ENCODE results near the gene RHPN2.
"Not testable (repeated sequence)": the region's sequence is repeated elsewhere in the genome, so short reads cannot be mapped to it uniquely, and the experiment has no call there.

Gene RHPN2

GRCh38 chr19:33000910-33001309 lies 63.8 kb downstream of the RHPN2 start:
- WGBS (ENCODE audit: insufficient coverage, insufficient read length), result no CpG with 5 or more reads among the region's 4 CpGs

GRCh38 chr19:33000510-33000909 lies 64.2 kb downstream of the RHPN2 start:
- H3K27me3 ChIP-seq (ENCODE audit: control insufficient read depth, insufficient read depth, low read length), result no peaks in the 10 kb centered on the region
- H3K9me3 ChIP-seq (ENCODE audit: control insufficient read depth, insufficient read depth, low read length), result no peaks in the 10 kb centered on the region
- WGBS (ENCODE audit: insufficient coverage, insufficient read length), result no CpG with 5 or more reads among the region's 8 CpGs
- no peak for DNase-seq (ENCODE audit: low read depth, low spot score)
- H3K4me3 ChIP-seq (ENCODE audit: low read length), result no peak overlapping the region
- H3K36me3 ChIP-seq (ENCODE audit: control insufficient read depth, insufficient read depth, low read length), result peaks cover 11% of the 10 kb centered on the region
- no peak overlapping the region for H3K27ac ChIP-seq (ENCODE audit: low read length)
- H3K4me1 ChIP-seq (ENCODE audit: control insufficient read depth, insufficient read depth, low read length), result no peaks in the 10 kb centered on the region

More at GRCh38 chr19:33000910-33001309, 63.8 kb downstream of the RHPN2 start:
- Histone ChIP-seq H3K4me3 (ENCODE audit: low read length) (no peak overlapping the region), H3K4me1 (ENCODE audit: control insufficient read depth, insufficient read depth, low read length) (no peaks in the 10 kb centered on the region), H3K9me3 (ENCODE audit: control insufficient read depth, insufficient read depth, low read length) (no peaks in the 10 kb centered on the region), H3K27me3 (ENCODE audit: control insufficient read depth, insufficient read depth, low read length) (no peaks in the 10 kb centered on the region), H3K27ac (ENCODE audit: low read length) (no peak overlapping the region), H3K36me3 (ENCODE audit: control insufficient read depth, insufficient read depth, low read length) (peaks cover 11% of the 10 kb centered on the region)
- DNase-seq (ENCODE audit: low read depth, low spot score), result no peak

GRCh38 chr19:32998722-32999121 lies 66.0 kb downstream of the RHPN2 start:
- WGBS (ENCODE audit: insufficient coverage, insufficient read length), result no CpG with 5 or more reads among the region's 3 CpGs
- H3K4me1 ChIP-seq (ENCODE audit: control insufficient read depth, insufficient read depth, low read length), result no peaks in the 10 kb centered on the region
- no peaks in the 10 kb centered on the region for H3K9me3 ChIP-seq (ENCODE audit: control insufficient read depth, insufficient read depth, low read length)
- H3K27ac ChIP-seq (ENCODE audit: low read length), result no peak overlapping the region
- no peak for DNase-seq (ENCODE audit: low read depth, low spot score)
- no peak overlapping the region for H3K4me3 ChIP-seq (ENCODE audit: low read length)
- peaks cover 11% of the 10 kb centered on the region for H3K36me3 ChIP-seq (ENCODE audit: control insufficient read depth, insufficient read depth, low read length)
- no peaks in the 10 kb centered on the region for H3K27me3 ChIP-seq (ENCODE audit: control insufficient read depth, insufficient read depth, low read length)

GRCh38 chr19:32997716-32998355 lies 66.9 kb downstream of the RHPN2 start:
- Histone ChIP-seq H3K27me3 (ENCODE audit: control insufficient read depth, insufficient read depth, low read length) (no peaks in the 10 kb centered on the region), H3K4me1 (ENCODE audit: control insufficient read depth, insufficient read depth, low read length) (no peaks in the 10 kb centered on the region), H3K27ac (ENCODE audit: low read length) (no peak overlapping the region), H3K36me3 (ENCODE audit: control insufficient read depth, insufficient read depth, low read length) (peaks cover 11% of the 10 kb centered on the region), H3K4me3 (ENCODE audit: low read length) (no peak overlapping the region; the same call in 1 of the 2 replicates), H3K9me3 (ENCODE audit: control insufficient read depth, insufficient read depth, low read length) (no peaks in the 10 kb centered on the region)
- WGBS (ENCODE audit: insufficient coverage, insufficient read length), result no CpG with 5 or more reads among the region's 14 CpGs
- DNase-seq (ENCODE audit: low read depth, low spot score), result no peak

GRCh38 chr19:32997061-32997464 lies 67.6 kb downstream of the RHPN2 start:
- DNase-seq (ENCODE audit: low read depth, low spot score); H3K9me3 ChIP-seq (ENCODE audit: control insufficient read depth, insufficient read depth, low read length); H3K36me3 ChIP-seq (ENCODE audit: control insufficient read depth, insufficient read depth, low read length); H3K27me3 ChIP-seq (ENCODE audit: control insufficient read depth, insufficient read depth, low read length); H3K27ac ChIP-seq (ENCODE audit: low read length); H3K4me1 ChIP-seq (ENCODE audit: control insufficient read depth, insufficient read depth, low read length); H3K4me3 ChIP-seq (ENCODE audit: low read length): not testable (repeated sequence)
- WGBS (ENCODE audit: insufficient coverage, insufficient read length), result no CpG with 5 or more reads among the region's 7 CpGs

- H3K4me3 ChIP-seq (ENCODE audit: low read length); H3K4me1 ChIP-seq (ENCODE audit: control insufficient read depth, insufficient read depth, low read length); H3K36me3 ChIP-seq (ENCODE audit: control insufficient read depth, insufficient read depth, low read length); DNase-seq (ENCODE audit: low read depth, low spot score); H3K27ac ChIP-seq (ENCODE audit: low read length); H3K27me3 ChIP-seq (ENCODE audit: control insufficient read depth, insufficient read depth, low read length); H3K9me3 ChIP-seq (ENCODE audit: control insufficient read depth, insufficient read depth, low read length): not testable (repeated sequence)
- WGBS (ENCODE audit: insufficient coverage, insufficient read length), result no CpG with 5 or more reads among the region's 17 CpGs
Observed at GRCh38 chr19:32995966-32996365, 68.7 kb downstream of the RHPN2 start.

GRCh38 chr19:32988724-32989123 lies 76.0 kb downstream of the RHPN2 start:
- Histone ChIP-seq H3K27me3 (ENCODE audit: control insufficient read depth, insufficient read depth, low read length) (no peaks in the 10 kb centered on the region), H3K4me3 (ENCODE audit: low read length) (no peak overlapping the region), H3K36me3 (ENCODE audit: control insufficient read depth, insufficient read depth, low read length) (peaks cover 3% of the 10 kb centered on the region; the same call in 1 of the 2 replicates), H3K27ac (ENCODE audit: low read length) (no peak overlapping the region), H3K4me1 (ENCODE audit: control insufficient read depth, insufficient read depth, low read length) (no peaks in the 10 kb centered on the region), H3K9me3 (ENCODE audit: control insufficient read depth, insufficient read depth, low read length) (no peaks in the 10 kb centered on the region)
- DNase-seq (ENCODE audit: low read depth, low spot score), result no peak
- WGBS (ENCODE audit: insufficient coverage, insufficient read length), result no CpG with 5 or more reads among the region's 5 CpGs

GRCh38 chr19:32988254-32988653 lies 76.4 kb downstream of the RHPN2 start:
- H3K36me3 ChIP-seq (ENCODE audit: control insufficient read depth, insufficient read depth, low read length); DNase-seq (ENCODE audit: low read depth, low spot score); H3K9me3 ChIP-seq (ENCODE audit: control insufficient read depth, insufficient read depth, low read length); H3K27me3 ChIP-seq (ENCODE audit: control insufficient read depth, insufficient read depth, low read length); H3K4me1 ChIP-seq (ENCODE audit: control insufficient read depth, insufficient read depth, low read length); H3K27ac ChIP-seq (ENCODE audit: low read length); H3K4me3 ChIP-seq (ENCODE audit: low read length): not testable (repeated sequence)
- no CpG with 5 or more reads among the region's 5 CpGs for WGBS (ENCODE audit: insufficient coverage, insufficient read length)

GRCh38 chr19:32982488-32982887 lies 82.2 kb downstream of the RHPN2 start:
- not testable (repeated sequence) for H3K4me3 ChIP-seq (ENCODE audit: low read length); H3K27ac ChIP-seq (ENCODE audit: low read length); DNase-seq (ENCODE audit: low read depth, low spot score); H3K36me3 ChIP-seq (ENCODE audit: control insufficient read depth, insufficient read depth, low read length); H3K27me3 ChIP-seq (ENCODE audit: control insufficient read depth, insufficient read depth, low read length); H3K9me3 ChIP-seq (ENCODE audit: control insufficient read depth, insufficient read depth, low read length); H3K4me1 ChIP-seq (ENCODE audit: control insufficient read depth, insufficient read depth, low read length)
- no CpG with 5 or more reads among the region's 6 CpGs for WGBS (ENCODE audit: insufficient coverage, insufficient read length)

GRCh38 chr19:32979807-32980206 lies 84.9 kb downstream of the RHPN2 start:
- H3K4me3 ChIP-seq (ENCODE audit: low read length); H3K27ac ChIP-seq (ENCODE audit: low read length); H3K4me1 ChIP-seq (ENCODE audit: control insufficient read depth, insufficient read depth, low read length); DNase-seq (ENCODE audit: low read depth, low spot score); H3K27me3 ChIP-seq (ENCODE audit: control insufficient read depth, insufficient read depth, low read length); H3K36me3 ChIP-seq (ENCODE audit: control insufficient read depth, insufficient read depth, low read length); H3K9me3 ChIP-seq (ENCODE audit: control insufficient read depth, insufficient read depth, low read length): not testable (repeated sequence)
- WGBS (ENCODE audit: insufficient coverage, insufficient read length), result no CpG with 5 or more reads among the region's 7 CpGs

GRCh38 chr19:32977813-32978212 lies 86.9 kb downstream of the RHPN2 start:
- H3K27me3 ChIP-seq (ENCODE audit: control insufficient read depth, insufficient read depth, low read length); H3K36me3 ChIP-seq (ENCODE audit: control insufficient read depth, insufficient read depth, low read length); H3K4me3 ChIP-seq (ENCODE audit: low read length); H3K4me1 ChIP-seq (ENCODE audit: control insufficient read depth, insufficient read depth, low read length); H3K9me3 ChIP-seq (ENCODE audit: control insufficient read depth, insufficient read depth, low read length); H3K27ac ChIP-seq (ENCODE audit: low read length); DNase-seq (ENCODE audit: low read depth, low spot score): not testable (repeated sequence)
- WGBS (ENCODE audit: insufficient coverage, insufficient read length), result no CpG with 5 or more reads among the region's 4 CpGs

All from iPS DF 6.9 (cell line).